Activated CD4-positive, alpha-beta T cell treated with anti-CD3 and anti-CD28 coated beads for 24 hours (primary cell): ENCODE results near the gene ARHGAP9.
"Not testable (repeated sequence)": the region's sequence is repeated elsewhere in the genome, so short reads cannot be mapped to it uniquely, and the experiment has no call there.

ENCODE experiments used
- DNase-seq, 2 donors: peaks; one replicate each; pipeline ENCODE4 v3.0.0-alpha.2; 2020; ENCODE audit warnings: low read depth in 2 of 2

ARHGAP9 gene

GRCh38 chr12:57517718-57518117 is 38.1 kb upstream of the ARHGAP9 start:
- not testable (repeated sequence) for DNase-seq

GRCh38 chr12:57517187-57517586 is 37.5 kb upstream of the ARHGAP9 start:
- no peak for DNase-seq

GRCh38 chr12:57516617-57517153 is 37.0 kb upstream of the ARHGAP9 start:
- no peak for DNase-seq

GRCh38 chr12:57515934-57516541 is 36.4 kb upstream of the ARHGAP9 start:
- DNase-seq = no peak

- no peak for DNase-seq
Measured at GRCh38 chr12:57515408-57515933, 35.8 kb upstream of the ARHGAP9 start.

- no peak for DNase-seq
Measured at GRCh38 chr12:57514720-57515407, 35.2 kb upstream of the ARHGAP9 start.

- DNase-seq = not testable (repeated sequence)
Measured at GRCh38 chr12:57514246-57514645, 34.6 kb upstream of the ARHGAP9 start.

- not testable (repeated sequence) for DNase-seq
Measured at GRCh38 chr12:57513677-57514076, 34.0 kb upstream of the ARHGAP9 start.

GRCh38 chr12:57513266-57513665 is 33.6 kb upstream of the ARHGAP9 start:
- DNase-seq = no peak

- DNase-seq = no peak
Measured at GRCh38 chr12:57512665-57513064, 33.0 kb upstream of the ARHGAP9 start.

GRCh38 chr12:57511588-57512325 is 32.1 kb upstream of the ARHGAP9 start:
- no peak for DNase-seq

- no peak for DNase-seq
Measured at GRCh38 chr12:57511161-57511560, 31.5 kb upstream of the ARHGAP9 start.

- not testable (repeated sequence) for DNase-seq
Measured at GRCh38 chr12:57507796-57508195, 28.1 kb upstream of the ARHGAP9 start.

GRCh38 chr12:57506541-57506940 is 26.9 kb upstream of the ARHGAP9 start:
- not testable (repeated sequence) for DNase-seq

- not testable (repeated sequence) for DNase-seq
Measured at GRCh38 chr12:57502311-57502969, 22.8 kb upstream of the ARHGAP9 start.

GRCh38 chr12:57500213-57500612 is 20.5 kb upstream of the ARHGAP9 start:
- no peak for DNase-seq

- no peak for DNase-seq
Measured at GRCh38 chr12:57498571-57498970, 18.9 kb upstream of the ARHGAP9 start.

GRCh38 chr12:57498132-57498502 is 18.5 kb upstream of the ARHGAP9 start:
- DNase-seq = no peak

- no peak for DNase-seq
Measured at GRCh38 chr12:57497223-57498131, 17.8 kb upstream of the ARHGAP9 start.

GRCh38 chr12:57496822-57497221 is 17.2 kb upstream of the ARHGAP9 start:
- no peak for DNase-seq
